GM23338 (cell line): ENCODE measurements around the gene ACSL4. TPM values are rescaled to one million over a fixed set of nuclear protein-coding genes. Genes with fewer than 3 reads are reported as not detected.

Source experiments
- ATAC-seq: fragments of 200-7000 bp; cut with Tn5 transposase; 3 replicates; pipeline ENCODE4 v1.9.1; 2020
- DNase-seq: peaks from one replicate; pipeline ENCODE4 v3.0.0-alpha.2; 2015; ENCODE audit warnings: low spot score
- H2AFZ ChIP-seq: fragments of 200-600 bp; sonication (generic); 2 replicates; pipeline ENCODE4 v1.8.0; 2016; ENCODE audit warnings: antibody characterized with exemption, mild to moderate bottlenecking, moderate library complexity
- H3F3A ChIP-seq: fragments of 200-600 bp; sonication (generic); replicated peaks from 2 replicates; pipeline ENCODE4 v1.8.0; 2017; ENCODE audit warnings: antibody characterized with exemption, mixed run types, low read depth
- H3K27ac ChIP-seq: fragments of 200-600 bp; sonication (generic); 2 replicates; pipeline ENCODE4 v1.6.1; 2016; ENCODE audit warnings: low read depth
- H3K27me3 ChIP-seq: fragments of 200-600 bp; sonication (generic); 2 replicates; pipeline ENCODE4 v1.8.0; 2016; ENCODE audit warnings: mild to moderate bottlenecking, mixed run types, moderate library complexity; ENCODE audit not compliant: insufficient read depth
- H3K36me3 ChIP-seq: fragments of 200-600 bp; sonication (generic); 2 replicates; pipeline ENCODE4 v1.8.0; 2016; ENCODE audit warnings: mild to moderate bottlenecking; ENCODE audit not compliant: insufficient read depth
- H3K4me1 ChIP-seq: fragments of 200-600 bp; sonication (generic); 2 replicates; pipeline ENCODE4 v1.8.0; 2016; ENCODE audit warnings: mild to moderate bottlenecking, moderate library complexity; ENCODE audit not compliant: insufficient read depth
- H3K4me2 ChIP-seq: fragments of 200-600 bp; sonication (generic); 2 replicates; pipeline ENCODE4 v1.7.1; 2017; ENCODE audit warnings: mixed run types
- H3K4me3 ChIP-seq: fragments of 200-600 bp; sonication (generic); 2 replicates; pipeline ENCODE4 v1.6.1; 2016; ENCODE audit warnings: mixed run types
- H3K79me2 ChIP-seq: fragments of 200-600 bp; sonication (generic); replicated peaks from 2 replicates; pipeline ENCODE4 v1.8.0; 2017; ENCODE audit warnings: mild to moderate bottlenecking; ENCODE audit not compliant: insufficient read depth
- H3K9me2 ChIP-seq: fragments of 200-600 bp; sonication (generic); 2 replicates; pipeline ENCODE4 v1.8.0; 2017; ENCODE audit not compliant: insufficient read depth
- H4K20me1 ChIP-seq: fragments of 200-600 bp; sonication (generic); replicated peaks from 2 replicates; pipeline ENCODE4 v1.8.0; 2017; ENCODE audit warnings: mild to moderate bottlenecking; ENCODE audit not compliant: insufficient read depth
- H3K27ac Mint-ChIP-seq: 2 replicates; pipeline ENCODE4 v1.8.0; 2020; ENCODE audit warnings: inconsistent platforms, mild to moderate bottlenecking, moderate library complexity, mixed read lengths
- H3K27me3 Mint-ChIP-seq: 3 replicates; pipeline ENCODE4 v1.8.0; 2022; ENCODE audit warnings: low read depth, mild to moderate bottlenecking, moderate library complexity, mixed read lengths, inconsistent platforms; ENCODE audit not compliant: insufficient read depth, poor library complexity
- H3K36me3 Mint-ChIP-seq: 3 replicates; pipeline ENCODE4 v1.8.0; 2021; ENCODE audit warnings: low read depth, mild to moderate bottlenecking, inconsistent platforms, moderate library complexity, mixed read lengths
- H3K4me1 Mint-ChIP-seq: 3 replicates; pipeline ENCODE4 v1.8.0; 2020; ENCODE audit warnings: mild to moderate bottlenecking, inconsistent platforms, mixed read lengths
- H3K4me3 Mint-ChIP-seq: 3 replicates; pipeline ENCODE4 v1.8.0; 2021; ENCODE audit warnings: moderate library complexity, mild to moderate bottlenecking, inconsistent platforms, mixed read lengths
- H3K9me3 Mint-ChIP-seq: 3 replicates; pipeline ENCODE4 v1.8.0; 2020; ENCODE audit warnings: moderate library complexity, mild to moderate bottlenecking, inconsistent platforms, mixed read lengths
- CREB1 ChIP-seq: fragments of 250-450 bp; sonication (Bioruptor Pico); IDR thresholded peaks from 2 replicates; pipeline ENCODE4 v1.5.0; 2020; ENCODE audit warnings: low read depth, mild to moderate bottlenecking, moderate library complexity
- CTCF ChIP-seq, 2 experiments: fragments of 200-600 bp in 1 of 2; sonication (generic) in 1 of 2; conservative IDR thresholded peaks; 2 replicates each; pipeline versions ENCODE4 v1.5.1 to v1.6.1; 2016 to 2017; ENCODE audit warnings: antibody characterized with exemption in 2 of 2, low read depth in 2 of 2, mild to moderate bottlenecking in 2 of 2, moderate library complexity in 1 of 2
- ETS1 ChIP-seq: IDR thresholded peaks from 2 replicates; pipeline ENCODE4 v1.6.1; 2016; ENCODE audit warnings: antibody characterized with exemption
- EZH2 ChIP-seq: fragments of 200-600 bp; sonication (generic); IDR thresholded peaks from one replicate; pipeline ENCODE4 v1.8.0; 2017; ENCODE audit warnings: antibody characterized with exemption, mild to moderate bottlenecking, low read depth; ENCODE audit not compliant: unreplicated experiment
- EZH2phosphoT487 ChIP-seq: fragments of 200-600 bp; sonication (generic); IDR thresholded peaks from one replicate; pipeline ENCODE4 v1.8.1; 2018; ENCODE audit warnings: antibody characterized with exemption; ENCODE audit not compliant: unreplicated experiment
- JUNB ChIP-seq: IDR thresholded peaks from one replicate; pipeline ENCODE4 v1.6.1; 2016; ENCODE audit warnings: antibody characterized with exemption; ENCODE audit not compliant: unreplicated experiment
- NANOG ChIP-seq: IDR thresholded peaks from 2 replicates; pipeline ENCODE4 v1.6.1; 2016; ENCODE audit warnings: antibody characterized with exemption, borderline replicate concordance
- POLR2AphosphoS5 ChIP-seq: IDR thresholded peaks from 2 replicates; pipeline ENCODE4 v1.6.1; 2016; ENCODE audit warnings: antibody characterized with exemption, low read depth
- REST ChIP-seq: IDR thresholded peaks from one replicate; pipeline ENCODE4 v1.6.1; 2018; ENCODE audit warnings: antibody characterized with exemption; ENCODE audit not compliant: unreplicated experiment
- STAT1 ChIP-seq: IDR thresholded peaks from one replicate; pipeline ENCODE4 v1.6.1; 2016; ENCODE audit warnings: antibody characterized with exemption; ENCODE audit not compliant: unreplicated experiment
- ZNF114 ChIP-seq: fragments of 250-450 bp; sonication (Bioruptor Pico); IDR thresholded peaks from 2 replicates; pipeline ENCODE4 v1.5.0; 2020; ENCODE audit warnings: mild to moderate bottlenecking, moderate library complexity
- ZNF331 ChIP-seq: fragments of 250-450 bp; sonication (Bioruptor Pico); IDR thresholded peaks from 2 replicates; pipeline ENCODE4 v1.5.0; 2020; ENCODE audit warnings: low read depth, mild to moderate bottlenecking, moderate library complexity
- ZNF462 ChIP-seq: fragments of 250-450 bp; sonication (Bioruptor Pico); IDR thresholded peaks from 2 replicates; pipeline ENCODE4 v1.5.0; 2020; ENCODE audit warnings: mild to moderate bottlenecking, moderate library complexity
- polyA plus RNA-seq: library from polyadenylated mRNA; unstranded; fragments of >200 nt; fragmentation: Nextera tagmentation; extraction: Ambion mirVana; gene quantifications from 2 replicates; pipeline ENCODE4 v1.2.1, GENCODE V29; 2016
- total RNA-seq: library from RNA; depleted of rRNA; stranded (reverse); fragments of >200 nt; shearing (Covaris generic); gene quantifications from 2 replicates; pipeline ENCODE4 v1.2.3, GENCODE V29; 2014

The ACSL4 gene
- total and polyA plus RNA-seq, 2 experiments from 2014 or later: 17.8 to 76.3 TPM

GRCh38 chrX:109707319-109707718 lies 25.7 kb downstream of the ACSL4 start (continued):
- TF ChIP-seq CTCF (conservative IDR thresholded peaks at IDR 0.05; ENCODE audit: low read depth in 2 of 2) (no peak), POLR2AphosphoS5 (no peak), JUNB (no peak)

GRCh38 chrX:109704563-109704962 lies 28.5 kb downstream of the ACSL4 start:
- no peak overlapping the region for H3K27ac Mint-ChIP-seq
- H3K4me2 ChIP-seq: no peak overlapping the region
- TF ChIP-seq ETS1: no peak
- no peak for TF ChIP-seq POLR2AphosphoS5
- TF ChIP-seq STAT1: no peak
- TF ChIP-seq JUNB: no peak
- no peak for TF ChIP-seq EZH2phosphoT487
- TF ChIP-seq CREB1 (CRISPR knock-in tag): no peak
- no peak for TF ChIP-seq ZNF114 (CRISPR knock-in tag)
- TF ChIP-seq EZH2: no peak
- no peak for TF ChIP-seq ZNF462
- no peak for TF ChIP-seq REST
- TF ChIP-seq ZNF331: no peak
- TF ChIP-seq NANOG: no peak
- no peaks in the 10 kb centered on the region for H4K20me1 ChIP-seq
- DNase-seq: no peak
- no peaks in the 10 kb centered on the region for H3K4me1 ChIP-seq
- H3K27me3 ChIP-seq: no peaks in the 10 kb centered on the region
- no peak overlapping the region for H3K4me3 ChIP-seq
- peaks cover 51% of the 10 kb centered on the region for H3K79me2 ChIP-seq
- no peak overlapping the region for H2AFZ ChIP-seq
- H3K9me3 Mint-ChIP-seq: no peaks in the 10 kb centered on the region
- H3K9me2 ChIP-seq: no peaks in the 10 kb centered on the region
- H3K36me3 Mint-ChIP-seq: no peaks in the 10 kb centered on the region
- H3K27me3 Mint-ChIP-seq: no peaks in the 10 kb centered on the region
- no peaks in the 10 kb centered on the region for H3F3A ChIP-seq
- no peak for ATAC-seq
- no peak overlapping the region for H3K27ac ChIP-seq
- peaks cover 4% of the 10 kb centered on the region; the same call in 2 of the 3 replicates for H3K4me1 Mint-ChIP-seq
- H3K36me3 ChIP-seq: no peaks in the 10 kb centered on the region
- no peak overlapping the region for H3K4me3 Mint-ChIP-seq
